C4-2B (cell line): ENCODE measurements around the gene RFX2.

Experiments used
- H3K27ac ChIP-seq: fragments of 450-650 bp; 2 replicates; pipeline ENCODE4 v1.5.1; 2017
- ZFX ChIP-seq: fragments of 450-650 bp; IDR thresholded peaks from 2 replicates; pipeline ENCODE4 v1.6.1; 2017
- TF ChIP-seq, protein P1 (sequence below): fragments of 450-650 bp; conservative IDR thresholded peaks from 2 replicates; pipeline ENCODE4 v1.5.1; 2017; ENCODE audit warnings: mild to moderate bottlenecking

The RFX2 gene

DNA sequence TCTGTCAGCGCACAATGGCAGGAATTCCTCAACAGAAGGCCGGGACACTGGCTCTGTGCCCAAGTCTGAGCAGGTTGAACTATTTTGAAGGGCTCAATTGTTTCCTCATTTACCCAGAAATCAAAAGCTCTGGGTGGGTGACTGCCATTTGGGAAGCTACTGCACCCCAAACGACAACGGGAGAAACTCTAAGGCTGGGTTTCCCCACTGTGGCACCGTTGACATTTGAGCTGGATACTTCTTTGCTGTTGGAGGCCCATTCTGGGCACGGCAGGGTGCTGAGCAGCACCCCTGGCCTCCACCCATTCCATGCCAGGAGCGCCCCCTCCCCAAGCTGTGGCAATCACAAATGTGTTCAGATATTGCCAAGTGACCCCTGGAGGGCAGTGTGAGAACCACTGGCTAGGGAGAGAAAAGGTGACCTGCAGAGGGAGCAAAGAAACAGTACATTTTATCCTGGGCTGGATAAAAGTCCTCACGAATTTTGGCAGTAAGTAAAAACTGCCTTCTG lies 62.5 kb downstream of the RFX2 start:
- H3K27ac ChIP-seq = no peak overlapping the region
- no peak for TF ChIP-seq ZFX
- TF ChIP-seq, protein P1, sequence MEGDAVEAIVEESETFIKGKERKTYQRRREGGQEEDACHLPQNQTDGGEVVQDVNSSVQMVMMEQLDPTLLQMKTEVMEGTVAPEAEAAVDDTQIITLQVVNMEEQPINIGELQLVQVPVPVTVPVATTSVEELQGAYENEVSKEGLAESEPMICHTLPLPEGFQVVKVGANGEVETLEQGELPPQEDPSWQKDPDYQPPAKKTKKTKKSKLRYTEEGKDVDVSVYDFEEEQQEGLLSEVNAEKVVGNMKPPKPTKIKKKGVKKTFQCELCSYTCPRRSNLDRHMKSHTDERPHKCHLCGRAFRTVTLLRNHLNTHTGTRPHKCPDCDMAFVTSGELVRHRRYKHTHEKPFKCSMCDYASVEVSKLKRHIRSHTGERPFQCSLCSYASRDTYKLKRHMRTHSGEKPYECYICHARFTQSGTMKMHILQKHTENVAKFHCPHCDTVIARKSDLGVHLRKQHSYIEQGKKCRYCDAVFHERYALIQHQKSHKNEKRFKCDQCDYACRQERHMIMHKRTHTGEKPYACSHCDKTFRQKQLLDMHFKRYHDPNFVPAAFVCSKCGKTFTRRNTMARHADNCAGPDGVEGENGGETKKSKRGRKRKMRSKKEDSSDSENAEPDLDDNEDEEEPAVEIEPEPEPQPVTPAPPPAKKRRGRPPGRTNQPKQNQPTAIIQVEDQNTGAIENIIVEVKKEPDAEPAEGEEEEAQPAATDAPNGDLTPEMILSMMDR = peak; percentile 25

DNA sequence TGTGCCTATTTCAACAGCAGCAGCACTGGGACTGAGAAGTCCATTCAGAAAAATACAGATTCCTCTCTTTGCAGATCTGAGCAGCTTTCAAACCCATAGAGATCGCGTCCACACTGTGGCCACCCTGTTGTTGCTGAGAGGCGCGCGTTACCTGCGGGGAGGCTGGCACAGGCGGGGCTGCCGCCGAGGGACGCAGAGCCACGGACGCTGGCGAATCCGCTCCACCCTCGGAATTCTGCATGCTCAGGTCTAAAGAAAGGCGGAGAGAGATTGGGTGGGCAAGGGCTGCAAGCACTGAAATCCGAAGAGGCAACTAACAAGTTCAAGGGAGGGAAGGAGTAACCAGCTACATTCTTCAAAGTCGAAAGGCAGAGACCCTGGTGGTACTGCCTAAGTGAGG lies 63.0 kb downstream of the RFX2 start:
- H3K27ac ChIP-seq = no peak overlapping the region
- TF ChIP-seq ZFX = no peak
- TF ChIP-seq, protein P1 = no peak

DNA sequence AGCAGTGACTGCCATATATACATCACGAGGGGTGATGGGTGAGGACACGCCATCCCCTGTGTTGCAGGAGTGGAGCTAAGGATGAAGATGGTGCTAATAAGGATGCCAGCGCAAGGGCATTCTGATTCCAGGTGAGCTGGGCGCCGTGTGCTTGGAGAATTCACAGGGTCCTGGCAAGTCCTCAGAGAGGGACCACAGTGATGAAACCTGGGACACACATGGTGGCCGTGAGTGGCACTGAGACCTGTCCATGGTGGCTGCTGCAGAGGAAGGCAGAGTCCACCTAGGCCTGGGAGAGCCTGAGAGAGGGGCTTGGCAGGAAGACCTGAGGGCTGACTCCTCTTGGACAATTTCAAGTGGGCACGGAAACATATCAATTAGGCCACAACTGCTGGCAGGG lies 65.2 kb downstream of the RFX2 start:
- H3K27ac ChIP-seq = no peak overlapping the region
- TF ChIP-seq, protein P1 = no peak
- TF ChIP-seq ZFX = no peak

DNA sequence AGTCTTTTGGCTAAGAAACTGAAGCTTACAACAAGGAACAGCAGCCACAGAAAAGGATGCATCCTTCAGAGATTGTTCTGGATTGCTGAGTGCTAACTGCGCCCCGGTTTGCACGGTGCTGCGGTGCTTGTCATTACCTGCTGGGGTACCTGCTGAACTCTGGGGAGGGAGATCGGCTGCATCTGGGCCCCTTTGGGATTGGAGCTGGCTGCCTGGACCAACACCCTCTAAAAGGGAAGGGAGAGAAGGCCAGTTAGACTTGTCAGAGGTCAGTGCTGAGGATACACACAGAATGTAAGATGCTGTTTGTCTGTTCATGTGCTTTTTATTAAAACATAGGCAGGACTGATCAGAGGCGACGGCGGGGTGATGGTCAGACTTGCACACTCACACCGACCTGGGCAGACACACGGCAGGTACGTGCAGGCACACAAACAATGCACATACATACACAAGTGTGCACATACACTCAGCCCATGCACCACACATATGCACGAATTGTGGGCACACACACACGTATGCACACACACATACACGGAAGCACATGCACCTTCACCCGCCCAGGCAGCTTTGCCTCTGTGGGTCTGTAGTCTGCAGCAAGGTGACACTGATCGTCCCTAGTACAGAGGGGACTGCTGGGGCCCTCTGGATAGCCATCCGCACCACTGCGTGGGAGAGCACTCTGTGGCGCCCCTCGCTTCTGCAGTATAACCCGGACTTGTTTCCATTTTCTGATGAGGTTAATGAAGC lies 66.1 kb downstream of the RFX2 start:
- TF ChIP-seq ZFX = no peak
- TF ChIP-seq, protein P1 = no peak
- no peak overlapping the region for H3K27ac ChIP-seq

DNA sequence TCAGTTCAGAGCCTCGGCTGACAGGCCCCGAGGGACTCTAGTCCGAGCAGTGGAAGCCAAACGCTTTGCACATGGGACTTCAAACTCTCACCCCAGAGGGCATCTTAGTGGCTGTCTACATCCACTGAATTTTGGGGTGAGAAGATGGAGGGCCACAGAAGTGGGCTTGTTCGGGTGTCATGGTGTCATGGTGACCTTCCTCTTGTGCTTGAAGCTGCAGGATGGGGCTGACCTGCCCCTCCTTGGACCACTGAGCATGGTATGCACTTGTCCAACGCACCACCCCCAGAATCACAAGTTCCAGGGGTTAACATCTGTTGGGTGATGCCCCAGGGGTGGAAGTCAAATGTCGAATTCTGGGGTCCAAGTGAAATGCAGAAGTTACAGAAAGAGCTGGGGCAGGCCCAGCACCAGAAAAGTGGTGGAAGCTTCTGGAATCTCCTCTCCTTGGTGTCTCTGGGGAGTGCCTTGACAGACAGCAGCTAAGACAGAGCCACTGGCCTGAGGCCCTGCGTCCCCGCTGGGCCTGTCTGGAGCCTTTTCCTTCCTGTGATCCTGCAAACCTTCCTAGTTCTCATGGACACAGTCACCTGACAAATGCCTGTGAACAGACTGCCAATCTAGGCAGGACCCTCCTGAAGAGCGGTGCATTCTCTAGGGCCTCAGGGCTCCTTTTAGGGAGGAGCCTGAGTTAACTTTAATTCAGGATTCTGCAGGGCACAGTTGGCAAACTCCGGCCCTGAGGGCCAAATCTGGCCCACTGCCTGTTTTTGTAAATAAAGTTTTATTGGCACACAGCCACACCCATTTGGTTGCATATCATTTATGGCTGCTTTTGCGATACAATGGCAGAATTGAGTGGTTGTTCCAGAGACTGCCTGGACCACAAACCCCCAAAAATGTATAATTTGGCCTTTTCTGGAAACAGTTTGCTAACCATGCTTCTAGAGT lies 67.2 kb downstream of the RFX2 start:
- H3K27ac ChIP-seq = no peak overlapping the region
- TF ChIP-seq, protein P1 = no peak
- TF ChIP-seq ZFX = no peak

DNA sequence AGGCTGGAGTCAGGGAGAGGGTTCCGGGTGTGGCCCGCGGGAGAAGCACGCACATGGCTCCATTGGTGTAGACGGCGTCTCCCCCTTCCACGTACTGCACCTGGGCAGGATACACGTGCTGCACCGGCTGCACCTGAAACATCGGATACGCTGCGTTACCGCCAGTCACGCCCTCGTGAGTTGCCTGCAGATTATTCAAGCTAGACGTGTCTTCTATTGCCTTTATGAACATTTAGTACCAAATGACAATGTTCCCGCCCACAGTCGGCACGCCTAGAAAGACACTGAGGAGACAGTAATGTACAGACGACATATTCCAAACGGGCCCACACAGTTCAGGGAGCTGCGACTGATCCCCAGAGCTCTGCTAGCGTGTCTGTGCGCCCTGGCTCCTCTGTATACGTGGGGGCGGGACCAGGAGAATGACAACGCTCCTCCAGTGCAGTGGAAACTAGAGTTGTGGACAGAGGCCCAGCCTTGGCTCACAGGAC lies 68.3 kb downstream of the RFX2 start:
- H3K27ac ChIP-seq = no peak overlapping the region
- TF ChIP-seq, protein P1 = no peak
- TF ChIP-seq ZFX = no peak
